Activated CD8-positive, alpha-beta memory T cell treated with anti-CD3 and anti-CD28 coated beads for 48 hours (primary cell): ENCODE data around the gene TBC1D5.
"Not testable (repeated sequence)": the region's sequence is repeated elsewhere in the genome, so short reads cannot be mapped to it uniquely, and the experiment has no call there.

Source experiments
- DNase-seq, 3 experiments: peaks; one replicate each; pipeline ENCODE4 v3.0.0-alpha.2; 2020; ENCODE audit warnings: low read depth in 2 of 3, low spot score in 2 of 3

Gene TBC1D5

DNA sequence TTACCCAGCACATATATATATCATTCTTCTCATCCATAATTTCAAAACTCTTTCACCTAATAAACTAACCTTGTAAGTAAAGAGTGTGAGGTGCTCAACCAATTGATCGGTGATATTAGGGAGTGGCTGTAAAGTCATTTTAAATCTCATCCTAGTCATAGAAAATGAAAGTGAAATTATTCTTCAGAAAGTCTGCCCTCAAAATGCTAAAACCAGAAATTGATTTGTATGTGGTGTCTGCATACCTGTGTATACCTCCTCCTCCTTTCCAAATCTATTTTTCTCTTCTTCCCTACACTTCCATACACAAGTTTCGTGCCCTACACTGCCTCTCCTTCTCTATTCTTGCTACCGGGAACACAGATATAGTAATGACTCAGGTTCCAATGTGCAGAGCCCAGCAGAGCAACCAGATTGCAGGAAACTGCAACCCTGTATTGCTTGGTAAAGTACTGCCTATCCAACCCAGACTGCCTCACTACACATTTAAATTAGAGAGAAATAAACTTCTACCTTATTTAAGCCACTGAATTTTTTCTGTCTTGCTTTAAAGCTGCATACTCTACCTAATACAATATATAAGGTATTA lies 7.4 kb upstream of the TBC1D5 start:
- DNase-seq = no peak

DNA sequence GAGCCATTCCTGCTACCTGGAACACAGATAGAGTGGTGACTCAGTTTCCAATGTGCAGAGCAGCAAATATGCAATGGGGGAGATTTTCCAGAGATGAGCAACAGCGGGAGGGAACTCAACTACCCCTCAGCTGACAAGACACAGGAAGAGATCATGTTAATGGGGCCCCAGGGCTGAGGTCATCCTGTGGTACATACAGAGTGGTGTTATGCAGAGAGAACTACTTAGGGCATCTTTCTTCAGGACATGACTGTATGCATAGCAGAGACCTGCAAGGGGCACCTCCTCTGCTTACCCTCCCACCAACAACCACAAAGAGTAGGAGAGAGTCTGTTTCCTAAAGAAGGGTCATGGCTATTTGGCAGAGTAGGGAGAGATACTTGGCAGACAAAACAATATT lies 6.8 kb upstream of the TBC1D5 start:
- DNase-seq = no peak

DNA sequence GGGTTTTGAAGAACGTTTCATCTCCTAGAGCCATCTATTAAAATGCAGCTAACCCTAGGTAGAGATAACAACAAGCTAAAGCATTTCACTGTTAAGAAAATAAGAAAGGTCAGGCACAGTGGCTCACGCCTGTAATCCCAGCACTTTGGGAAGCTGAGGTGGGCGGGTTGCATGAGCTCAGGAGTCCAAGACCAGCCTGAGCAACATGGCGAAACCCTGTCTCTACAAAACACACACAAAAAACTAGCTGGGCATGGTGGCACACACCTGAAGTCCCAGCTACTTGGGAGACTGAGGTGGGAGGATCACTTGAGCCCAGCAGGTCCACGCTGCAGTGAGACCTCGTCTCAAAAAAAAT lies 5.4 kb upstream of the TBC1D5 start:
- no peak for DNase-seq

DNA sequence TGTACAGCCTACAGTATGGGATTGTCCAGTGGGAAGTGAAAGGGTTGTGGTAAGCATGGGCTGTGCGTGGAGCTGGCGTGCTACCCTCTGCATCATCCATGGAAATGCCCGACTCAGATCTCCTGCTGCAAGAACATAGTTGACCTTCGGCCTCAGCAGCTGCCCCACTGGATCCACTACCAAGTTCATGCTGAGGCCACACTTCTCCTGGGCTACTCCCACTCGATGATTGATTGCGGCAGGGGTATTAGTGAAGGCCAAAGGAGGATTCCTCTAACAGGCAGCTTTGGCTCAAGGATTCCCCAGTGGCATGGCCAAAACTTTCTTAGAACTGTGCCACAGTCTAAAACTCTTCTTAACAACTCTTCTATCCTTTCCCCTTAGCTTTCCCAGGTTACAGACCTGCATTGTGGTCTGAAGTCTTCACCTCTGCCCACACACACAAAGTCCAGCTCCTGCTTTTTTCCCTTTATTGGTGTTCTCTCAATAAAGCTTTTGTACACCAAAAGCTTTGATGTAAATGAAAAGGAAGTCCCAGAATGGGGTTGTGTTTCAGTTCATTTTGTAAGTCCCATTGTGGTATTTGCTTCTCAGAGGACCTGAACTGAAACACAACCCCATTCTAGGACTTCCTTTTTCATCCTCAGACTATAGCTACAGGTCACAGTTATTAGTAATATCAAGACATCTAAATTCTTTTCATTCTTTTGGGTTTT lies 4.9 kb upstream of the TBC1D5 start:
- DNase-seq = no peak

DNA sequence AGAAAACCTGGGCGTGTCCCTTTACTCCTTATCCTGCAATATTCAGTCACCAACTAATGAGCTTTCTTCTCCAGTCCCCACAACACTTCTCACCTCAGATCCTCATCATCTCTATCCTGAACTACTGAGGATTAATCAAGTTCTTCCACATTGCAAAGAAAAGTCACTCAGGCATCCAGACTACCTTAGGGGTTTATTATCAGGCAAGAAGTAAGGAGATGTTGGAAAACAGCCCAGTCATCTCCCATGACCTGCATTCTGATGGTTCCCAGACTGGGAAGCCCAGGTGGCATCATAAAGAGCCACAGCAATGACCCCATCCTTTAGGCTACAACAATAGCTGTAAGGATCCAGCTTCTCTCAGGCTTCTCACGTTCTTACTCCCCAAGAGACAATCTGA lies 3.5 kb upstream of the TBC1D5 start:
- DNase-seq = no peak

DNA sequence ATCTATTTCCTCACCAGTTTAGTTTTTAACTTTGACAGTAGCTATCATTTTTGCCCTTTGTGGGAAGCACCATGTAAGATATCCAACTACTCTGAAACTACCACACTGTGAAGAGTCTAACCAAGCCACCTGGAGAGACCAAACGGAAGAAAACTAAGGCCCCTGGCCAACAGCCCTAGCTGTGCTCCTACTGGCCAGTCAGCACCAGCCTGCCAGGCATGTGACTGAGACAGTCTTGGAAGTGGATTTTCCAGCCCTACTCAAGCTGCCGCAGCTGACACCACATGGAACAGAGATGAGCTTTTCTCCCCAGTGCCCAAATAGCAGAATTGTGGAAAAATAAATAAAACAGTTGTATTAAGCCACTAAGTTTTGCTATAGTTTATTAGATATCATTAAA lies 2.9 kb upstream of the TBC1D5 start:
- no peak for DNase-seq

DNA sequence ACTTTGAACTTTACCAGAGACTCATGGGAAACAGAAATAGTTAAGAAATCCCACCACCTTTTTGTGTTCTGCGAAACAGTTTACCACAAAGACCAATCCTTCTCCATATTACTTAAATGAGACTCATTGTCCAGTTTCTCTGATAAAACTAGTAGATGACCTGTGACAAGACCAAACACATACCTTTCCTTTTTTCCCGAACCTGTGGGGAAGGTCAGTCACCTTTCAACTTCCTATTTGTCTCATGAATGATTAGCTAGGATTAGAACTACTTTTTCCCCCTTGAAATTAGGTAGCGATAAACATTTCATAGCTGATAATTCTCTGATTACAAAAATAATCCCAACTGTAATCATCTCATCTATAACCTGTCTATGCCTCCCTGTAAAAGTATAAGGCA lies 2.3 kb upstream of the TBC1D5 start:
- no peak for DNase-seq

DNA sequence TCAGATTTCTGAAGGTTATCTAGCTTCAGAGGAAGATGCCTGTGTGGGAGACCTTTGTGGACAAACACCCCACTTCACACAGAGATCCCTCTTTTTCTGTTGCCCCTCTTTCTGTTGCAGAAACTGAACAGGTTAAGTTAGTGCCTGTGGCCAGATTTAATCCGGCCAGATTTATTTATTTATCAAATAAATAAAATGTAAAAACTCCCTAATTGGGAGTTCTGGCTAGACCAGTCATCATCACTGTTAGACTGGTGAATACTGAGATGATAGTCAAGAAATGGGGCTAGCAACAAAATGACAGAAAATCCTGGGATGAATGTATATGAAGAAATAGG lies 1.2 kb upstream of the TBC1D5 start:
- DNase-seq = no peak

DNA sequence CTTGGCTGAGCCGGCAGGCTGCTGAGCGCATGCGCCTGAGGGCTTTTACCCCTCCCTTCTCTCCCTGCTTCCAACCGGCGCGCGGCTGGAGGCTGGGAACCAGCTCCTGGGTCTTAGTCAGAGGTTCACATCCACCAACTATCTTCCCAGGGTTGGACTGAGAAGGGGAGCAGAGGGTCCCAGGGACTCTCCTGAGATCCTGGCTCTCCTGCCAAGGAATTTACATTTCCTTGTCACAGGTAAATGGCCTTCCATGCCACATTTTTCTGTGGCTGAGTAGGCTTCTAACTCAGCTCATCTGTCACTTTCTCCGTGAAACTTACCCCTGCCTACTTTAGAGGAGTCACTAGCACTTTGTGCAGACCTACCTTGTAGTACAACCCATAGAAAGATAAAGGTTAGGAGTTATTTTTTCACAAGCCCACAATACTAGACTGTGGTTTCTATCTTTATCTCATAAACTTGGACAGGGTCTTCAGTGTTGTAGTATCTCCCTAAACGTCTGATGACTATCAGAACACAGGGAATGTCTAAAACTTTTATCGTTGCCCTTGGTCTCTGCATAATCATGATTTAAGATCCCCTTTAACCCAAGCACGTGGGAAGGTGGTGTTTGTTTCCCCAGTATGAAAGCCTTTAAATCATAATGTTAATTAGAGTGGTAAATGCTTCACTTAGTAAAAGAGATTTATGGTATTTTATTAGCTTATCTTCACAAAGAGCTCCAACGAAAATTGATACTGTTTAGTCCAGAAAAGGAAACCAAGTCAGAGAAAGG lies 638 bp upstream of the TBC1D5 start:
- DNase-seq = no peak

DNA sequence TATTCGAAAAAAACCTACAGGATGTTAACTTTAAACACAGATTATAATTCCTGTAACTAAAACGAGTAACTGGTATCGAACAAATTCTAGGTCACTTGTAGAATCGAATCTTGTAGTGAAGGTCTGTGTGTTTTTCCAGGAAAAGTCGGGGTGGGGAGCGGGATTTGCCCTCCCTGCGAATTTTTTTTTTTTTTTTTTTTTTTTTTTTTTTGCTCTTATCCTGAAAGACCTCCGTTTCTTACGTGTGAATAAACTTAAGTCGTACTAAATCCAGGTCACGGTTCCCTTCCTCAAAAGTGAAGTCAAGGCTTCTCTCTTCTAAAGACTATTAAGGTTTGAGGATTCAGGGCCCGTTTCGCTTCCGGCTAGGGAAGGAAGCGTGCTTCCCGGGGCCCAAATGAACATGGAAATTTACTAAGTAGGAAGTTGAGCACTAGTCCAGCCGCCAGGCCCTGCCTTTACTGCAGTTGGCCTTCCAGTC lies 770 bp downstream of the TBC1D5 start:
- no peak for DNase-seq

DNA sequence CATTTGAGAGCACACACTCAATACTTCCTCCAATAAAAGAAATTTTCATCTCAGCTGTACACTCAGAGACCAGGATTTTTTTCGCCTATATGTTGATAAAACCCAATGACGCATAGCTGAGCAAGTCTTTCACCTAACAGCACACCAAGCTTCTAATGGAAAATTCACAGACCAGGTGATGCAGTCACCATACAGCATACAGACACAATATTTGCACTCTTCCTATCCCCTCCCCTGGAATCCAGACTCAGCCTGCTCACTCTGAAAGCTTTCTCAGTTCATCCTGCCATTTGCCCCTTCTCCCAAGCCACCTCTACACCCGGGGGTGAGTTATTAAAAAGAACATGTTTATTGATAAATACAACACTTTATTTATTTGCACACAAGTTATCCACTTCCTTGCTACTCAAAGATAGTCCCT lies 1.7 kb downstream of the TBC1D5 start:
- DNase-seq = no peak

DNA sequence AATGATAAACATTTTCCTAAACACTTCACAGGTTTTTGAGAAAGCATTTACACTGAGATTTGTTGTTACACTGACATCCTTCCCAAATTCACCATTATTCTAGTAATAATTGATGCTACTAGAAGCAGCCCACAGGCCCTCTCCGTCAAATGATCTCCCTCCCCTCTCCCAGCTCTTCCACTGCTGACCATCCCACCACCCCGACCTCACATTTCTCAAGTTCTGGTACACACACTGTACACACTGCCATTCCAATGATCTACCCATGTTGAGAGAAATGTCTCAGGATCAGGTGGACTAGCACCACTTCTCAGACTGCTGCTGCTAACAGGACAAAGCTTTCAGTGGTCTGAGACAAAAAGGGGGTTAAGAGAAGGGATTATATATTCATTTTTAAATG lies 3.5 kb downstream of the TBC1D5 start:
- DNase-seq = no peak

DNA sequence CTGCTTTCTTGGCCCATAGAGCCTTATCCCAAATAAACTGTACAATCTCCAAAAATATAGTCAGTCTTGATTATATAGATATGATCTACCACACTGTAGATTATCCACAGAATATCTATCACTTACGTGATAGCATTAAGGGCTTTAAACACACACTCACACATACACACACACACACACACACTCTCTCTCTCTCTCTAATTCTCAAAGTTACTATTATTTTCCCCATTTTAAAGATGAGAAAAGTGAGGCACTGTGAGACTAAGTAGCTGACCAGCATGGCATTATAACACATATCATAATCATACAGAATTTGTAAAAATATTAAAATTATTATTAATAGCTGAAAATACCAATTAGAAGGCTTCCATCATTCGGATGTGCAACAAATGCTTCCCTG lies 4.2 kb downstream of the TBC1D5 start:
- DNase-seq = no peak

DNA sequence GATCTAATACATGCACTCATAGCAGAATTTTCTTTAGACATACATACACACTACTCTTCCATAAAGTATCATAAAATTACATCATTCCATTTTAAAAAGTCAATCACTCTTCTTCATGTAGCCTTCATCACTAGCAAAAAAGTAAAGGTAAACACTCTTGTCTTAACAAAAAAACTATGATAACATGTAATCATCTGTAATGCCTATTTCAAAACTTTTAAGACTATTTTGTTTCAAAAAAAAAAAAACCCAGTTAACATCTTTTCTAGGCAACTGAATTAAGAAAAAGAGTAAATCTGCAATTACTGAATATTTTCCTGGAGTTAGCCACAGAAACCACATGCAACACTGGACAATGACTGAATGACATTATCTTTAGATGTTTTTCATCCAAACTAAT lies 4.8 kb downstream of the TBC1D5 start:
- no peak for DNase-seq

DNA sequence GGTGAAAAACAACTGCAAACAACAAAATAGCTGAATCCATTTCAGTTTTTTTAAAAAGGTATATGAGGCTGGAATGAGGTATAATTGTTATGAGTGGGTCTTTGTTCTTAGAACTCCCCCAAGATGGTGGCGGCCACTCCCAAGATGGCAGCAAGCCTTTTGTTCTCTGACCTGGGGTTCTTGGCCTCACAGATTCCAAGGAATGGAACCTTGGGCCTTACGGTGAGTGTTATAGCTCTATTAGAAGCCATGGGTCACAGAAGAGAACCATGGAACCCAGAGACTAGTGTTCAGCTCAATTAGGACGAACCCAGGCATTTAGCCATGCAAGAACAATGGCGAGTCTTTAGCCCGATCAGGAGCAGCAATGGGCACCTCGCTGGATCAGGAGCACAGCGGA lies 7.1 kb downstream of the TBC1D5 start:
- not testable (repeated sequence) for DNase-seq

DNA sequence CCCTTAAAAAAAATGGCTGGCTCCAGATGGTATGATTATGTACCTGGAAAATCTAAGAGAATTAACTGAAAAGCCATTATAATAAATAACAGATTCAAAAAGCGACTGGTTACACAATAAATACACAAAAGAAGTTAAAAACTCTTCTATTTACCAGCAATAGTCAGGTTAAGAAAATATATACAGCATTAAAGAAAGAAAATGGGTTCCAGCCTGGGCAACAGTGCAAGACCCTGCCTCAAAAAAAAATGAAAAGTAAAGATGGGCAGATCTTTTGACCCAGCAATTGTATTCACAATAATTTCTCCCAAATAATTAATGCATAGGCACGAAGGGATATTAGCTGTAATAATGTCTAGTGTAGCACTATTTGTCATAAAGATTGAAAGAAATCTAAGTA lies 8.7 kb downstream of the TBC1D5 start:
- no peak for DNase-seq

DNA sequence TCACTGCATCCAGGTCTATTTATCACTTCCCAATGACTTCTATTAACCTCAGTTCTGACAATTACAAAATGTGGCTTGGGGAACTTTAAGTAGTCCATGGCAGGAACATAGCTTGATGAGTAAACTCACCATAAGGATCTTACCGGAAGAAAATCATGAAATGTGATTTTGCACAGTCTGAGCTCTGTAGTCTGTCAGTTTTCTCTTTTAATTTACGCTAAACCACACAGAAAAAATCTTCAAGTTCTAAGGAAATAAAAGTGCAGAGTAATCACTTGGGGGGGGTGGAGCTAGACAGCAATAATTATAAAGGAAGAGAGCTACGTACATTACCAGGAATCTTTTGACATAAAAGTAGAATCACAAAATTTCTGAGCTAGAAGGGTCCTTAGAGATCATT lies 9.2 kb downstream of the TBC1D5 start:
- no peak for DNase-seq

DNA sequence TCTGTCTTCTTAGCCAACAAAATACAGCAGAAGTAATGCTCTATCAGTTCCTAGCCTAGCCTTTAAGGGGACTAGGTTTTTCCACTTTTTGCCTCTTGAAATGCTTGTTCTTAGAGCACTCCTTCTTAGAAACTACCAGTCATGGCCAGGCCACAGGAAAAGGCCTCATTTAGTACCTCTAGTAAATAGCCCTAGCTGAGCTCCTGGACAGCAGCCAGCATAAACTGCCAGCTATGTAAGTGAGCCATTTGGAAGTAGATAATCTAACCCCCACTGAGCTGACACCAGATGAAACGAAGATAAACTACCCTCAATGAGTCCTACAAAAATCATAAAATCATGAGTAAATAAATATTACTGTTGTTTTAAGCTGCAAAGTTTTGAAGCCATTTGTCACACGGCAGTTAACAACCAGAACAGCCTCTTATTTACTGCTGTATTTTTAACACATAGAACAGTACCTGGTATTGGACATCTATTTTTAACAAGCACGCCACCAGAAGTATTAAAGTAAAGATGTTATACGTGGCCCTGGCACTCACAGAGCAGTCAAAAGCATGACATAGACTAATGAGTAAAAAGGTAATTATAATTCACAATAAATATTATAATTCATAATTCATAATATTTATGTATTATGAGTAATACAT lies 12.0 kb downstream of the TBC1D5 start:
- no peak for DNase-seq

DNA sequence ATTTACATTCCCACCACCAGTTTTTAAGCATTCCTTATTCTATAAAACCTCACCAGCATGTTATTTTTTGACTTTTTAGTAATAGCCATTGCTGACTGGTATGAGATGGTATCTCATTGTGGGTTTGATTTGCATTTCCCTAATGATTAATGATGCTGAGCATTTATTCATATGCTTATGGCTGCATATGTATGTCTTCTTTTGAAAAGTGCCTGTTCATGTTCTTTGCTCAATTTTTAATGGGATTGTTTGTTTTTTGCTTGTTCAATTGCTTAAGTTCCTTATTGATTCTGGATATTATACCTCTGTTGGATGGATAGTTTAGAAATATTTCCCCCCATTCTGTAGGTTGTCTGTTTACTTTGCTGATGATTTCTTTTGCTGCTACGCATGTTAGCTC lies 16.1 kb downstream of the TBC1D5 start:
- no peak for DNase-seq

DNA sequence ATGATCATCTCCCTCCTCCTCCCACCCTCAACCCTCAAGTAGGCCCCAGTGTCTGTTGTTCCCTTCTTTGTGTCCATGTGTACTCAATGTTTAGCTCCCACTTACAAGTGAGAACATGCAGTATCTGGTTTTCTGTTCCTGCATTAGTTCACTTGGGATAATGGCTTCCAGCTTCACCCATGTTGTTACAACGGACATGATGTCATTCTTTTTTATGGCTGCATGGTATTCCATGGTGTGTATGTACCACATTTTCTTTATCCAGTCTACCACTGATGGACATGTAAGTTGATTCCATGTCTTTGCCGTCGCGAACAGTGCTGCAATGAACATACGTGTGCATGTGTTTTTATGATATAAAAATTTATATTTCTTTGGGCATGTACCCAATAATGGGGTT lies 16.6 kb downstream of the TBC1D5 start:
- DNase-seq = not testable (repeated sequence)

DNA sequence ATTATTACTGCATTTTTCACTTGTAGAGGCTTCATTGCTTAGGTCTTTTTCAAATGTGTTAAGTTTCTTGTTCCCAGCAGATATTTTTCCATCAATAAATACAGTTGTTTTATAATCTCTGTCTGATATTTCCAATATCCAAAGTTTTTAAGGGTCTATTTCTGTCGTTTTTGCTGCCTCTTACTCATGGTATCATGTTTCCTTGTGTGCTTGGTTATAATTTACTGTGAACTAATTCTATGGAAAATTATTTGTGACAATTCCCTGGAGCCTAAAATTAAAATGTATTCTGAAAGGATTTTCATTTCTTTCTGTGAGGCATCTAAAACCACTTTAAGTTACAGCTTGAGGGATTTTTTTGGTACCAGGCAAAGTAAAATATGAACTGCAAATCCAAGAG lies 17.5 kb downstream of the TBC1D5 start:
- no peak for DNase-seq

DNA sequence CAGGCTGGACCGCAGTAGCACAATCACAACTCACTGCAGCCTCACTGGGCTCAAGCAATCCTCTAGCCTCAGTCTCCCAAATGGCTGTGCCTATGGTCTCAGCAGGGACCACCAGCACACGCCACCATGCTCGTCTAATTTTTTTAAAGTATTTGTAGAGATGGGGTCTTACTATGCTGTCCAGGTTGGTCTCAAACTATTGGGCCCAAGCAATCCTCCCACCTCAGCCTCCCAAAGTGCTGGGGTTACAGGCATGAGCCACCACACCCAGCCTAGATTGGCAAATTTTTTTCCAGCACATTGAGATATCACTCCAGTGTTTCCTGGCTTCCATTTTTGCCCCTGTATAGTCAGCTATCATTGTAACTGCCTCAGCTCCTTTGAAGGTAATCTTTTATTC lies 18.3 kb downstream of the TBC1D5 start:
- no peak for DNase-seq
